WTC11 (cell line): ENCODE results near the gene PTK6.

Source experiments
- CBFB ChIP-seq: sonication (generic); formaldehyde crosslinking; IDR thresholded peaks from 2 replicates; pipeline ENCODE4 v1.8.1; 2022; ENCODE audit warnings: mild to moderate bottlenecking, low read depth, missing genetic modification reagents
- CTCF ChIP-seq: fragments of 200-600 bp; IDR thresholded peaks from 2 replicates; pipeline ENCODE4 v1.8.0; 2022; ENCODE audit warnings: antibody characterized with exemption
- ETV6 ChIP-seq: sonication (generic); formaldehyde crosslinking; IDR thresholded peaks from 2 replicates; pipeline ENCODE4 v1.8.1; 2022; ENCODE audit warnings: mild to moderate bottlenecking, missing genetic modification reagents
- IRF2 ChIP-seq: sonication (generic); formaldehyde crosslinking; IDR thresholded peaks from 2 replicates; pipeline ENCODE4 v1.8.0; 2022; ENCODE audit warnings: low read depth, missing genetic modification reagents, borderline replicate concordance
- JUN ChIP-seq: sonication (generic); formaldehyde crosslinking; IDR thresholded peaks from 2 replicates; pipeline ENCODE4 v1.8.0; 2023; ENCODE audit warnings: mild to moderate bottlenecking, missing genetic modification reagents
- ZNF416 ChIP-seq: fragments of 250-450 bp; sonication (Bioruptor Pico); IDR thresholded peaks from 2 replicates; pipeline ENCODE4 v1.9.0; 2021; ENCODE audit warnings: mild to moderate bottlenecking, inconsistent platforms
- ZNF512 ChIP-seq: sonication (generic); formaldehyde crosslinking; IDR thresholded peaks from 2 replicates; pipeline ENCODE4 v1.8.1; 2022; ENCODE audit warnings: missing genetic modification reagents, borderline replicate concordance

GRCh38 chr20:63562461-63563224 is 25.5 kb upstream of the PTK6 start:
- TF ChIP-seq CTCF (no peak), ZNF512 (CRISPR knock-in tag) (no peak), IRF2 (CRISPR knock-in tag) (no peak), JUN (CRISPR knock-in tag) (no peak), CBFB (no peak), ZNF416 (CRISPR knock-in tag) (no peak), ETV6 (CRISPR knock-in tag) (no peak)
